IPS-15b (cell line): ENCODE measurements around the gene LGALS16.
"Not testable (repeated sequence)": the region's sequence is repeated elsewhere in the genome, so short reads cannot be mapped to it uniquely, and the experiment has no call there.

ENCODE experiments used
- H3K27me3 ChIP-seq: one replicate; pipeline ENCODE4 v1.6.1; 2013; ENCODE audit warnings: low read length; ENCODE audit not compliant: control insufficient read depth, insufficient read depth
- H3K36me3 ChIP-seq: one replicate; pipeline ENCODE4 v1.6.1; 2013; ENCODE audit warnings: low read length; ENCODE audit not compliant: control insufficient read depth, insufficient read depth
- H3K4me1 ChIP-seq: one replicate; pipeline ENCODE4 v1.6.1; 2013; ENCODE audit warnings: mild to moderate bottlenecking, low read length; ENCODE audit not compliant: control insufficient read depth, insufficient read depth
- H3K4me3 ChIP-seq: one replicate; pipeline ENCODE4 v1.5.1; 2013; ENCODE audit warnings: low read depth, low read length
- H3K9ac ChIP-seq: one replicate; pipeline ENCODE4 v1.6.1; 2013; ENCODE audit warnings: low read depth, mild to moderate bottlenecking, low read length
- H3K9me3 ChIP-seq: one replicate; pipeline ENCODE4 v1.6.1; 2013; ENCODE audit warnings: mild to moderate bottlenecking, low read length; ENCODE audit not compliant: control insufficient read depth, insufficient read depth

The LGALS16 gene

GRCh38 chr19:39655613-39656012 lies at the start of gene LGALS16:
LGALS16 (plus strand) TSS chr19:39655913; CDS start chr19:39655962, 49 bp downstream.
- Histone ChIP-seq H3K9ac (no peak within 1 kb of the TSS), H3K4me3 (no peak within 1 kb of the TSS), H3K4me1 (no peaks in the 10 kb centered on the region), H3K9me3 (no peaks in the 10 kb centered on the region), H3K36me3 (no peaks in the 10 kb centered on the region), H3K27me3 (peaks cover 9% of the 10 kb centered on the region)

GRCh38 chr19:39607021-39607420 lies 48.7 kb upstream of the LGALS16 start:
- Histone ChIP-seq H3K27me3 (peaks cover 6% of the 10 kb centered on the region), H3K4me3 (no peak overlapping the region), H3K36me3 (no peaks in the 10 kb centered on the region), H3K4me1 (peaks cover 9% of the 10 kb centered on the region), H3K9ac (no peak overlapping the region), H3K9me3 (no peaks in the 10 kb centered on the region)

- peaks cover 6% of the 10 kb centered on the region for H3K27me3 ChIP-seq
These were observed 48.2 kb upstream of the LGALS16 start for GRCh38 chr19:39607561-39607960.

GRCh38 chr19:39613597-39613996 lies 42.1 kb upstream of the LGALS16 start:
- no peak overlapping the region for H3K4me3 ChIP-seq
- H3K4me1 ChIP-seq = no peaks in the 10 kb centered on the region
- H3K9ac ChIP-seq = no peak overlapping the region

More at GRCh38 chr19:39607561-39607960, 48.2 kb upstream of the LGALS16 start:
- Histone ChIP-seq H3K4me1 (peaks cover 9% of the 10 kb centered on the region), H3K36me3 (no peaks in the 10 kb centered on the region), H3K9ac (no peak overlapping the region), H3K9me3 (no peaks in the 10 kb centered on the region), H3K4me3 (no peak overlapping the region)

GRCh38 chr19:39617745-39618144 lies 38.0 kb upstream of the LGALS16 start:
- H3K9me3 ChIP-seq = no peaks in the 10 kb centered on the region
- H3K4me1 ChIP-seq = no peaks in the 10 kb centered on the region
- no peaks in the 10 kb centered on the region for H3K27me3 ChIP-seq
- H3K4me3 ChIP-seq = no peak overlapping the region
- H3K36me3 ChIP-seq = no peaks in the 10 kb centered on the region
- no peak overlapping the region for H3K9ac ChIP-seq

More at GRCh38 chr19:39613597-39613996, 42.1 kb upstream of the LGALS16 start:
- no peaks in the 10 kb centered on the region for H3K36me3 ChIP-seq
- no peaks in the 10 kb centered on the region for H3K9me3 ChIP-seq
- H3K27me3 ChIP-seq = no peaks in the 10 kb centered on the region

- Histone ChIP-seq H3K9me3 (no peaks in the 10 kb centered on the region), H3K4me1 (peaks cover 3% of the 10 kb centered on the region), H3K27me3 (no peaks in the 10 kb centered on the region), H3K36me3 (no peaks in the 10 kb centered on the region), H3K4me3 (no peak overlapping the region), H3K9ac (no peak overlapping the region)
These were observed 31.8 kb upstream of the LGALS16 start for GRCh38 chr19:39623946-39624345.

- H3K9ac ChIP-seq, H3K4me1 ChIP-seq, H3K9me3 ChIP-seq, H3K27me3 ChIP-seq, H3K36me3 ChIP-seq, H3K4me3 ChIP-seq: not testable (repeated sequence)
These were observed 28.1 kb upstream of the LGALS16 start for GRCh38 chr19:39627631-39628030.

GRCh38 chr19:39631178-39631577 lies 24.5 kb upstream of the LGALS16 start:
- no peak overlapping the region for H3K9ac ChIP-seq
- peaks cover 5% of the 10 kb centered on the region for H3K4me1 ChIP-seq
- no peaks in the 10 kb centered on the region for H3K9me3 ChIP-seq
- H3K36me3 ChIP-seq = no peaks in the 10 kb centered on the region
- no peaks in the 10 kb centered on the region for H3K27me3 ChIP-seq
- H3K4me3 ChIP-seq = no peak overlapping the region

- H3K27me3 ChIP-seq = no peaks in the 10 kb centered on the region
- H3K9ac ChIP-seq = no peak overlapping the region
These were observed 24.1 kb upstream of the LGALS16 start for GRCh38 chr19:39631626-39632025.

GRCh38 chr19:39637891-39638290 lies 17.8 kb upstream of the LGALS16 start:
- Histone ChIP-seq H3K27me3 (no peaks in the 10 kb centered on the region), H3K4me3 (no peak overlapping the region), H3K9ac (no peak overlapping the region), H3K9me3 (no peaks in the 10 kb centered on the region), H3K36me3 (no peaks in the 10 kb centered on the region), H3K4me1 (no peaks in the 10 kb centered on the region)

More at GRCh38 chr19:39631626-39632025, 24.1 kb upstream of the LGALS16 start:
- Histone ChIP-seq H3K4me3 (no peak overlapping the region), H3K36me3 (no peaks in the 10 kb centered on the region), H3K9me3 (no peaks in the 10 kb centered on the region), H3K4me1 (peaks cover 5% of the 10 kb centered on the region)

GRCh38 chr19:39641773-39642172 lies 13.9 kb upstream of the LGALS16 start:
- no peaks in the 10 kb centered on the region for H3K9me3 ChIP-seq
- H3K9ac ChIP-seq = no peak overlapping the region
- peaks cover 2% of the 10 kb centered on the region for H3K27me3 ChIP-seq
- H3K4me3 ChIP-seq = no peak overlapping the region
- H3K4me1 ChIP-seq = no peaks in the 10 kb centered on the region
- no peaks in the 10 kb centered on the region for H3K36me3 ChIP-seq

- no peak overlapping the region for H3K9ac ChIP-seq
- H3K9me3 ChIP-seq = no peaks in the 10 kb centered on the region
- H3K4me1 ChIP-seq = no peaks in the 10 kb centered on the region
- peaks cover 5% of the 10 kb centered on the region for H3K27me3 ChIP-seq
- H3K36me3 ChIP-seq = no peaks in the 10 kb centered on the region
- no peak overlapping the region for H3K4me3 ChIP-seq
These were observed 12.1 kb upstream of the LGALS16 start for GRCh38 chr19:39643591-39643990.
